ENCODE data around the gene DDX27. TPM values are rescaled to one million over a fixed set of nuclear protein-coding genes. Genes with fewer than 3 reads are reported as not detected.
A peak's percentile ranks its signal among the peaks of the same experiment; 100 is the strongest.

Gene DDX27
- total and polyA plus RNA-seq, 2 of the 13 experiments (the other 11 are each of a cell fraction or from before 2014, with no cell fraction given) = 42.6 to 72.8 TPM

- 0 out of 2 replicates have a peak, but pooled peaks have one; percentile 36 for TF ChIP-seq NR2F2 (IDR thresholded peaks at IDR 0.05; ENCODE audit: borderline replicate concordance, low read depth)
- TF ChIP-seq MED13 (CRISPR knock-in tag; IDR thresholded peaks at IDR 0.05) = 0 out of 2 replicates have a peak, but pooled peaks have one; percentile 12
- TF ChIP-seq ZNF253 (CRISPR knock-in tag; IDR thresholded peaks at IDR 0.05; ENCODE audit: borderline replicate concordance) = 0 out of 2 replicates have a peak, but pooled peaks have one; percentile 37
- TF ChIP-seq CENPT (CRISPR knock-in tag; IDR thresholded peaks at IDR 0.05; ENCODE audit: low read depth) = peak; percentile 53; the same call in 1 of the 2 replicates
- 0 out of 2 replicates have a peak, but pooled peaks have one; percentile 17 for TF ChIP-seq TFDP2 (CRISPR knock-in tag; IDR thresholded peaks at IDR 0.05)
- peak; percentile 72 for TF ChIP-seq AGO2 (optimal IDR thresholded peaks at IDR 0.05; ENCODE audit: low read depth, low read length)
- TF ChIP-seq POLR2A (IDR thresholded peaks at IDR 0.05; ENCODE audit: insufficient read depth in 1 of 2, low read depth in 2 of 2, low read length in 2 of 2) = peak; percentile 20 to 23; a peak in 2 of 4 replicates
- TF ChIP-seq ZNF704 (CRISPR knock-in tag; IDR thresholded peaks at IDR 0.05; ENCODE audit: borderline replicate concordance) = 0 out of 2 replicates have a peak, but pooled peaks have one; percentile 19
- 0 out of 2 replicates have a peak, but pooled peaks have one; percentile 25 for TF ChIP-seq ZSCAN22 (CRISPR knock-in tag; IDR thresholded peaks at IDR 0.05)
- TF ChIP-seq ZNF556 (CRISPR knock-in tag; IDR thresholded peaks at IDR 0.05; ENCODE audit: borderline replicate concordance) = 0 out of 2 replicates have a peak, but pooled peaks have one; percentile 25
- peak; percentile 23; the same call in 1 of the 2 replicates for TF ChIP-seq JUN (CRISPR knock-in tag; IDR thresholded peaks at IDR 0.05)
- TF ChIP-seq TBX2 (CRISPR knock-in tag; IDR thresholded peaks at IDR 0.05; ENCODE audit: borderline replicate concordance) = 0 out of 2 replicates have a peak, but pooled peaks have one; percentile 17
- peak; percentile 14 for TF ChIP-seq SRSF4 (IDR thresholded peaks at IDR 0.05; ENCODE audit: low read depth, low read length, poor library complexity, severe bottlenecking)
- TF ChIP-seq RBFOX2 (IDR thresholded peaks at IDR 0.05; ENCODE audit: low read depth, low read length) = peak; percentile 62
- peak; percentile 60; the same call in 1 of the 2 replicates for TF ChIP-seq ZFP36L1 (CRISPR knock-in tag; IDR thresholded peaks at IDR 0.05)
- TF ChIP-seq RARG (CRISPR knock-in tag; IDR thresholded peaks at IDR 0.05; ENCODE audit: low read depth) = 0 out of 2 replicates have a peak, but pooled peaks have one; percentile 37
- no peak for TF ChIP-seq ZBTB34 (CRISPR knock-in tag; IDR thresholded peaks at IDR 0.05)
- TF ChIP-seq SIN3A (IDR thresholded peaks at IDR 0.05; ENCODE audit: borderline replicate concordance, low read depth, low read length) = 0 out of 2 replicates have a peak, but pooled peaks have one; percentile 54
- no peak for TF ChIP-seq TP53 (CRISPR knock-in tag; conservative IDR thresholded peaks at IDR 0.05)
- TF ChIP-seq BCL3 (CRISPR knock-in tag; IDR thresholded peaks at IDR 0.05) = peak; percentile 33; the same call in 1 of the 2 replicates
- TF ChIP-seq SNAI1 (CRISPR knock-in tag; IDR thresholded peaks at IDR 0.05; ENCODE audit: borderline replicate concordance) = no peak
- TF ChIP-seq ONECUT2 (CRISPR knock-in tag; IDR thresholded peaks at IDR 0.05) = 0 out of 2 replicates have a peak, but pooled peaks have one; percentile 31
- 0 out of 2 replicates have a peak, but pooled peaks have one; percentile 35 for TF ChIP-seq REXO4 (CRISPR knock-in tag; IDR thresholded peaks at IDR 0.05; ENCODE audit: borderline replicate concordance)
- 0 out of 2 replicates have a peak, but pooled peaks have one; percentile 59 for TF ChIP-seq ZNF570 (CRISPR knock-in tag; IDR thresholded peaks at IDR 0.05; ENCODE audit: borderline replicate concordance)
- peak; percentile 5 for TF ChIP-seq TEAD3 (CRISPR knock-in tag; optimal IDR thresholded peaks at IDR 0.05; ENCODE audit: borderline replicate concordance)
These were observed 71.5 kb downstream of the DDX27 start (continued) for GRCh38 chr20:49290608-49291191.
